Measurements from ENCODE around the gene OR10H1.

- TF ChIP-seq CTCF (conservative IDR thresholded peaks at IDR 0.05; ENCODE audit: low read length) (no peak), EZH2phosphoT487 (IDR thresholded peaks at IDR 0.05; ENCODE audit: borderline replicate concordance, low read depth, low read length) (no peak)
Observed at GRCh38 chr19:15860522-15860921, 45.1 kb upstream of the OR10H1 start.
